ENCODE results near the gene TCEAL9.

Gene TCEAL9

GRCh38 chrX:103396186-103396585 is 39.9 kb downstream of the TCEAL9 start:
- H3K27ac Mint-ChIP-seq: no peak overlapping the region

GRCh38 chrX:103396660-103397059 is 40.4 kb downstream of the TCEAL9 start:
- no peaks in the 10 kb centered on the region for H3K36me3 Mint-ChIP-seq
- no peaks in the 10 kb centered on the region for H3K9me3 Mint-ChIP-seq (ENCODE audit: low read depth)
- no peak overlapping the region for H3K4me3 Mint-ChIP-seq
- H3K27me3 Mint-ChIP-seq: peaks cover 1% of the 10 kb centered on the region
- no peak overlapping the region for H3K27ac Mint-ChIP-seq
- no peaks in the 10 kb centered on the region for H3K4me1 Mint-ChIP-seq (ENCODE audit: low read depth)

More at GRCh38 chrX:103396186-103396585, 39.9 kb downstream of the TCEAL9 start:
- Mint-ChIP-seq H3K36me3 (no peaks in the 10 kb centered on the region), H3K4me1 (ENCODE audit: low read depth) (no peaks in the 10 kb centered on the region), H3K9me3 (ENCODE audit: low read depth) (no peaks in the 10 kb centered on the region), H3K27me3 (peaks cover 1% of the 10 kb centered on the region), H3K4me3 (no peak overlapping the region)

DNA sequence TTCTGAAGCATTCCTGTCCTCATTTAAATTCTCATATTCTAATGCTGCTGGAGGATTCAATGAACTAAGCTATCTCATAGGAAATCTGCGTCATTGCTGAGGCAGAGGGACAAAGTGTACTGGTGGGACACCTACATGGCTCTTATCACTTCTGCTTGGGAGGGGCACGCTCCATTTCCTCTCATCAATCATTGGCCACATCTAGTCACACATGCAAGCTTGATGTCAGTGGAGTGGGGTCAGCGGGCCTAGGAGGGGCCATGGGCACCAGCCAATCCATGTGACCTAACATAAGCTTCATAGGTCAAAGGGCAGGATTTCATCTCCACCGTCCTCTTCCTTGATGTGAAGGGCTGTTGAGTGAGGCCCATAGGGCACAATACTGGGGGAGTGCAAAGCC is 41.4 kb downstream of the TCEAL9 start:
- no peak overlapping the region for H3K27ac Mint-ChIP-seq
- no peaks in the 10 kb centered on the region for H3K9me3 Mint-ChIP-seq (ENCODE audit: low read depth)
- no peaks in the 10 kb centered on the region for H3K36me3 Mint-ChIP-seq
- H3K27me3 Mint-ChIP-seq: peaks cover 1% of the 10 kb centered on the region
- no peak overlapping the region for H3K4me3 Mint-ChIP-seq
- H3K4me1 Mint-ChIP-seq (ENCODE audit: low read depth): no peaks in the 10 kb centered on the region

DNA sequence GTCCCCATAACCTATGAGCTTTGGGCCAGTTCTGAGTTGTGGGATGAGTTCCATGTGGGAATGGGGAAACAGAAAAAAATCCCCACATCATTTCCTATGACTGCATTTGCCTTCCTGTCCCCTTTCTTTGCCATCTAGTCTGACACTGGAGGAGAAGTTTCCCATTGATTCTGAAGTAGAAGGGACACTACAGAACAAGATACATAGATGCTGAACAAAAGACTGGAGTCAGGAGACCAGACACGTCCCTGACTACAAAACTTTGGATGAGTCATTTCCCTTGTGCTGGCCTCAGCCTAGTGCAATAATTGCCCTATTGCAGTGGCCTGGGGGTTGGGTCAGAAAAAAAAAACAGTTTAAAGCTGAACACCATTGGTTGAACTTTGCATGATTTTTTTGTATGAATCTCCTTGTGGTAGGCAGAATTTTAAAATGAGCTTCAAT is 42.1 kb downstream of the TCEAL9 start:
- Mint-ChIP-seq H3K4me3 (no peak overlapping the region), H3K27ac (no peak overlapping the region), H3K4me1 (ENCODE audit: low read depth) (no peaks in the 10 kb centered on the region), H3K36me3 (no peaks in the 10 kb centered on the region), H3K27me3 (no peaks in the 10 kb centered on the region), H3K9me3 (ENCODE audit: low read depth) (no peaks in the 10 kb centered on the region)

DNA sequence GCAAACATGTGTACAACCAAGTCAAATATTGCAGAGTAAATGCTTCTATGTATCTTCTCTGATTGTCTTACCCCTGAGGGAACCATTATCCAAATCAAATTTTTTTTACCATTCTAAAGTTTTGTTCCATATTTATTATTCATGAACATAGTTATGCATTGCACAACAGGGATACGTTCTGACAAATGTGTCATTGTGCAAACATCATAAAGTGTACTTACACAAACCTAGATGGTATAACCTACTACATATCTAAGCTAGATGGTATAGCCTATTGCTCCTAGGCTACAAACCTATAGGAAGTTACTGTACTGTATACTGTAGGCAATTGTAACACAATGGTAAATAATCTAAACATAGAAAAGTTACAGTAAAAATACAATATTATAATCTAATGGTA is 43.4 kb downstream of the TCEAL9 start:
- Mint-ChIP-seq H3K9me3 (ENCODE audit: low read depth) (no peaks in the 10 kb centered on the region), H3K4me3 (no peak overlapping the region), H3K27ac (no peak overlapping the region), H3K4me1 (ENCODE audit: low read depth) (peaks cover 4% of the 10 kb centered on the region), H3K36me3 (no peaks in the 10 kb centered on the region), H3K27me3 (peaks cover 1% of the 10 kb centered on the region)

GRCh38 chrX:103400931-103401330 is 44.6 kb downstream of the TCEAL9 start:
- no peak overlapping the region for H3K4me3 Mint-ChIP-seq
- no peaks in the 10 kb centered on the region for H3K36me3 Mint-ChIP-seq
- peaks cover 1% of the 10 kb centered on the region for H3K27me3 Mint-ChIP-seq
- H3K27ac Mint-ChIP-seq: no peak overlapping the region
- H3K4me1 Mint-ChIP-seq (ENCODE audit: low read depth): peaks cover 7% of the 10 kb centered on the region
- no peaks in the 10 kb centered on the region for H3K9me3 Mint-ChIP-seq (ENCODE audit: low read depth)

GRCh38 chrX:103404231-103405008 is 48.1 kb downstream of the TCEAL9 start:
- Mint-ChIP-seq H3K4me3 (peak overlapping the region; percentile 82), H3K9me3 (ENCODE audit: low read depth) (no peaks in the 10 kb centered on the region), H3K36me3 (no peaks in the 10 kb centered on the region), H3K4me1 (ENCODE audit: low read depth) (peaks cover 7% of the 10 kb centered on the region), H3K27me3 (peaks cover 1% of the 10 kb centered on the region), H3K27ac (peak overlapping the region; percentile 68)

- peaks cover 1% of the 10 kb centered on the region for H3K27me3 Mint-ChIP-seq
- H3K27ac Mint-ChIP-seq: peak overlapping the region; percentile 68
- peak overlapping the region; percentile 82 for H3K4me3 Mint-ChIP-seq
- no peaks in the 10 kb centered on the region for H3K36me3 Mint-ChIP-seq
- H3K9me3 Mint-ChIP-seq (ENCODE audit: low read depth): no peaks in the 10 kb centered on the region
- peaks cover 7% of the 10 kb centered on the region for H3K4me1 Mint-ChIP-seq (ENCODE audit: low read depth)
Observed at GRCh38 chrX:103405009-103405333, 48.7 kb downstream of the TCEAL9 start.

- Mint-ChIP-seq H3K9me3 (ENCODE audit: low read depth) (no peaks in the 10 kb centered on the region), H3K27ac (no peak overlapping the region), H3K36me3 (no peaks in the 10 kb centered on the region), H3K27me3 (peaks cover 1% of the 10 kb centered on the region), H3K4me1 (ENCODE audit: low read depth) (peaks cover 7% of the 10 kb centered on the region), H3K4me3 (no peak overlapping the region)
Observed at GRCh38 chrX:103406256-103406655, 50.0 kb downstream of the TCEAL9 start.

- H3K4me3 Mint-ChIP-seq: no peak overlapping the region
- peaks cover 1% of the 10 kb centered on the region for H3K27me3 Mint-ChIP-seq
- no peaks in the 10 kb centered on the region for H3K36me3 Mint-ChIP-seq
- no peak overlapping the region for H3K27ac Mint-ChIP-seq
- H3K4me1 Mint-ChIP-seq (ENCODE audit: low read depth): peaks cover 7% of the 10 kb centered on the region
- no peaks in the 10 kb centered on the region for H3K9me3 Mint-ChIP-seq (ENCODE audit: low read depth)
Observed at GRCh38 chrX:103407776-103408175, 51.5 kb downstream of the TCEAL9 start.
